Measurements from ENCODE around the gene PRKCB. TPM values are rescaled to one million over a fixed set of nuclear protein-coding genes. Genes with fewer than 3 reads are reported as not detected.

The PRKCB gene
- total RNA-seq, 1 experiment from 2014 or later = 0.89 TPM

GRCh38 chr16:24214992-24215391 is 379.2 kb downstream of the PRKCB start (continued):
- no peak for TF ChIP-seq ZBTB33 (IDR thresholded peaks at IDR 0.05; ENCODE audit: extremely low read depth, insufficient replicate concordance, low read length)
- TF ChIP-seq RAD21 (IDR thresholded peaks at IDR 0.05; ENCODE audit: low read depth) = no peak
- no peak for TF ChIP-seq POLR2AphosphoS5 (IDR thresholded peaks at IDR 0.05; ENCODE audit: low read depth, low read length)

- intact Hi-C loops (cut with micrococcal nuclease) = no loop called here
- no TSS peak for BruUV-seq (replicated peaks)
- no peaks in the 10 kb centered on the region for H3K79me2 ChIP-seq (ENCODE audit: insufficient read depth, low read length)
- no peaks in the 10 kb centered on the region for H3K36me3 ChIP-seq (ENCODE audit: control insufficient read depth in 1 of 2, insufficient read depth in 2 of 2, low read length in 2 of 2)
- no peaks in the 10 kb centered on the region for H3K9me2 ChIP-seq (ENCODE audit: insufficient read depth)
- ChIA-PET POLR2A (no interaction called here), CTCF (no interaction called here), RAD21 (ENCODE audit: low non-redundant PET in 1 of 2, low total read pairs in 2 of 2, uncharacterized antibody in 2 of 2, unreplicated experiment in 2 of 2) (no interaction called here)
- H3K27ac ChIP-seq (ENCODE audit: low read depth, low read length) = no peak overlapping the region
- H4K20me1 ChIP-seq (ENCODE audit: insufficient read depth) = no peaks in the 10 kb centered on the region
- no peak overlapping the region for H3K4me2 ChIP-seq (ENCODE audit: low read length)
- no peak overlapping the region for H2AFZ ChIP-seq (ENCODE audit: low read depth, low read length, poor library complexity, severe bottlenecking)
- DNase-seq (ENCODE audit: low read depth, low spot score) (no peak), ATAC-seq (no peak)
- H3K27me3 ChIP-seq (ENCODE audit: insufficient read depth, low read length) = peaks cover 32% of the 10 kb centered on the region
- H3K9ac ChIP-seq (ENCODE audit: low read length) = no peak overlapping the region
- H3K9me3 ChIP-seq (ENCODE audit: control insufficient read depth in 1 of 2, insufficient read depth in 1 of 2, low read depth in 1 of 2, low read length in 2 of 2) = no peaks in the 10 kb centered on the region
- H3K4me3 ChIP-seq (replicated peaks in 1 of 2; ENCODE audit: low read depth in 1 of 2, low read length in 2 of 2) = no peak overlapping the region
- TF ChIP-seq JUND (IDR thresholded peaks at IDR 0.05) (no peak), REST (IDR thresholded peaks at IDR 0.05; ENCODE audit: low read depth) (no peak), ZNF274 (IDR thresholded peaks at IDR 0.05; ENCODE audit: low read depth, low read length) (no peak), SIN3A (IDR thresholded peaks at IDR 0.05; ENCODE audit: low read depth) (no peak), POLR2A (IDR thresholded peaks at IDR 0.05; ENCODE audit: borderline replicate concordance, extremely low read depth, insufficient read depth, insufficient read length) (no peak), SRF (IDR thresholded peaks at IDR 0.05; ENCODE audit: low read depth) (no peak), TCF7L2 (IDR thresholded peaks at IDR 0.05; ENCODE audit: borderline replicate concordance, extremely low read depth, insufficient read depth, insufficient read length) (no peak), ELF1 (IDR thresholded peaks at IDR 0.05; ENCODE audit: borderline replicate concordance, low read depth) (no peak), EZH2phosphoT487 (IDR thresholded peaks at IDR 0.05; ENCODE audit: borderline replicate concordance) (no peak), ATF3 (IDR thresholded peaks at IDR 0.05) (no peak), MAX (IDR thresholded peaks at IDR 0.05) (no peak), CBX3 (IDR thresholded peaks at IDR 0.05; ENCODE audit: low read depth) (no peak), RAD21 (IDR thresholded peaks at IDR 0.05; ENCODE audit: low read depth) (no peak), SP1 (IDR thresholded peaks at IDR 0.05; ENCODE audit: low read depth) (no peak), CEBPB (IDR thresholded peaks at IDR 0.05; ENCODE audit: low read depth) (no peak), FOSL1 (IDR thresholded peaks at IDR 0.05; ENCODE audit: low read depth) (no peak), EZH2 (IDR thresholded peaks at IDR 0.05) (no peak), CTCF (IDR thresholded peaks at IDR 0.05 in 2 of 3, conservative IDR thresholded peaks at IDR 0.05 in 1 of 3; ENCODE audit: borderline replicate concordance in 1 of 3, insufficient read depth in 1 of 3, low read depth in 2 of 3, low read length in 2 of 3) (no peak)
- no peaks in the 10 kb centered on the region for H3K4me1 ChIP-seq (ENCODE audit: control insufficient read depth in 1 of 2, insufficient read depth in 2 of 2, low read length in 2 of 2)
Measured at GRCh38 chr16:24216961-24217360, 381.2 kb downstream of the PRKCB start.

All from HCT116 (cell line).